Endothelial cell of umbilical vein (primary cell): ENCODE measurements around the gene PDLIM1. TPM values are rescaled to one million over a fixed set of nuclear protein-coding genes. Genes with fewer than 3 reads are reported as not detected.

Experiments
- BruUV-seq: library from RNA; stranded (reverse); fragments of 400-500 nt; replicated peaks from 2 replicates; lab custom pipeline; 2021; lab: Mats Ljungman, UMichigan
- CTCF ChIA-PET: fragments of 300-600, 350-600 bp; sonication (Branson Sonifier 250); formaldehyde crosslinking; loops from one replicate; lab custom pipeline; 2021; ENCODE audit warnings: antibody characterized with exemption, inconsistent platforms; lab: Charles Lee
- POLR2A ChIA-PET: fragments of 300-600, 350-600 bp; sonication (Branson Sonifier 250); formaldehyde crosslinking; loops from one replicate; lab custom pipeline; 2021; ENCODE audit warnings: antibody characterized with exemption, inconsistent platforms; lab: Charles Lee
- DNase-seq: peaks from one replicate; pipeline ENCODE4 v3.0.0-alpha.2; 2011; ENCODE audit warnings: low read depth, low spot score
- FAIRE-seq: peaks from 2 replicates; lab custom pipeline; 2011; peaks lifted over from hg19 to GRCh38; lab: Jason Lieb, UNC
- H2AFZ ChIP-seq: 2 replicates; pipeline ENCODE4 v1.6.0; 2012; ENCODE audit warnings: low read depth, low read length, control low read depth, inconsistent platforms
- H3K27ac ChIP-seq: 2 replicates; pipeline ENCODE4 v1.5.1; 2011; ENCODE audit warnings: low read depth, mild to moderate bottlenecking, control low read depth, low read length, moderate library complexity; ENCODE audit not compliant: insufficient read depth
- H3K27me3 ChIP-seq, 2 experiments: 2 replicates each; pipeline versions ENCODE4 v1.6.0 to v1.6.1; 2011; ENCODE audit warnings: low read length in 2 of 2, mixed read lengths in 1 of 2; ENCODE audit not compliant: control insufficient read depth in 2 of 2, insufficient read depth in 2 of 2
- H3K36me3 ChIP-seq, 2 experiments: 2 replicates in 1 of 2; 3 replicates in 1 of 2; pipeline ENCODE4 v1.5.1; 2011; ENCODE audit warnings: low read length in 2 of 2, mild to moderate bottlenecking in 1 of 2, moderate library complexity in 1 of 2; ENCODE audit not compliant: control insufficient read depth in 2 of 2, insufficient read depth in 2 of 2; ENCODE audit errors: extremely low read depth in 1 of 2
- H3K4me1 ChIP-seq: 3 replicates; pipeline ENCODE4 v1.5.1; 2011; ENCODE audit warnings: mild to moderate bottlenecking, low read length; ENCODE audit not compliant: control insufficient read depth, insufficient read depth; ENCODE audit errors: extremely low read depth
- H3K4me2 ChIP-seq: 2 replicates; pipeline ENCODE4 v1.6.1; 2011; ENCODE audit warnings: low read length, control low read depth, mixed read lengths; ENCODE audit not compliant: insufficient read depth
- H3K4me3 ChIP-seq, 3 experiments: fragments of 200-600 bp in 1 of 3; sonication (generic), shearing (Covaris generic) in 1 of 3; replicated peaks in 1 of 3; 2 replicates each; pipeline ENCODE4 v1.5.1; 2011 to 2016; ENCODE audit warnings: control low read depth in 3 of 3, low read length in 3 of 3, mild to moderate bottlenecking in 2 of 3, inconsistent platforms in 1 of 3, low read depth in 1 of 3, moderate library complexity in 1 of 3; ENCODE audit not compliant: insufficient read depth in 1 of 3
- H3K79me2 ChIP-seq: 2 replicates; pipeline ENCODE4 v1.6.0; 2012; ENCODE audit warnings: low read length, inconsistent platforms; ENCODE audit not compliant: control insufficient read depth, insufficient read depth
- H3K9ac ChIP-seq: replicated peaks from 2 replicates; pipeline ENCODE3; 2011; ENCODE audit warnings: low read length, control low read depth; ENCODE audit not compliant: insufficient read depth; ENCODE audit errors: extremely low read depth
- H3K9me1 ChIP-seq: replicated peaks from 3 replicates; pipeline ENCODE4 v1.6.0; 2011; ENCODE audit warnings: mild to moderate bottlenecking, low read length; ENCODE audit not compliant: control insufficient read depth, insufficient read depth; ENCODE audit errors: extremely low read depth
- H3K9me3 ChIP-seq: replicated peaks from 2 replicates; pipeline ENCODE4 v1.5.1; 2012; ENCODE audit warnings: low read length, inconsistent platforms; ENCODE audit not compliant: control insufficient read depth, insufficient read depth
- H4K20me1 ChIP-seq: replicated peaks from 2 replicates; pipeline ENCODE3; 2011; ENCODE audit warnings: mild to moderate bottlenecking, low read length; ENCODE audit not compliant: control insufficient read depth, insufficient read depth; ENCODE audit errors: extremely low read depth
- CTCF ChIP-seq, 2 donors: IDR thresholded peaks; 1 replicate in 1 of 2; 2 replicates in 1 of 2; pipeline ENCODE4 v1.5.1; 2011; ENCODE audit warnings: low read length in 2 of 2, mild to moderate bottlenecking in 2 of 2, moderate library complexity in 2 of 2, control low read depth in 1 of 2, inconsistent platforms in 1 of 2, low read depth in 1 of 2; ENCODE audit not compliant: insufficient read depth in 1 of 2; ENCODE audit errors: extremely low read depth in 1 of 2
- FOS ChIP-seq: IDR thresholded peaks from 2 replicates; pipeline ENCODE4 v1.6.1; 2011; ENCODE audit warnings: mild to moderate bottlenecking, low read length, moderate library complexity, borderline replicate concordance; ENCODE audit not compliant: insufficient read depth
- JUN ChIP-seq: IDR thresholded peaks from 2 replicates; pipeline ENCODE4 v1.6.1; 2011; ENCODE audit warnings: borderline replicate concordance, low read depth; ENCODE audit not compliant: insufficient read length, insufficient read depth
- MAX ChIP-seq: IDR thresholded peaks from 2 replicates; pipeline ENCODE4 v1.6.1; 2011; ENCODE audit not compliant: insufficient read depth, insufficient read length
- MYC ChIP-seq: IDR thresholded peaks from one replicate; pipeline ENCODE4 v1.6.1; 2011; ENCODE audit warnings: mild to moderate bottlenecking, low read depth, low read length
- POLR2A ChIP-seq: IDR thresholded peaks from 2 replicates; pipeline ENCODE4 v1.6.1; 2012; ENCODE audit warnings: low read depth, mild to moderate bottlenecking, control low read depth, low read length
- POLR2AphosphoS5 ChIP-seq: IDR thresholded peaks from 2 replicates; pipeline ENCODE4 v1.6.1; 2012; ENCODE audit warnings: low read depth, mild to moderate bottlenecking, control low read depth, low read length, moderate library complexity; ENCODE audit not compliant: insufficient read depth
- dilution Hi-C: fragments of 300-500 bp; cut with MboI; formaldehyde crosslinking; loops from one replicate; pipeline ENCODE4 v1.15.0; 2019; ENCODE audit warnings: low sequenced_read_pairs; ENCODE audit not compliant: extremely low pct_ligation_motif_present
- intact Hi-C: fragments of 100-400 bp; cut with micrococcal nuclease; formaldehyde crosslinking; loops from one replicate; pipeline ENCODE4 v1.10.0; 2022
- polyA plus RNA-seq, 4 experiments: library from polyadenylated mRNA; depleted of rRNA in 3 of 4; stranded (reverse) in 3 of 4; unstranded in 1 of 4; fragments of >200 nt; gene quantifications; 2 replicates each; pipeline versions ENCODE4 v1.2.1 to v1.2.3, GENCODE V29; 2011 to 2012; ENCODE audit warnings: missing spikeins in 1 of 4
- total RNA-seq: library from RNA; stranded (reverse); gene quantifications from 2 replicates; pipeline ENCODE4 v1.2.3, GENCODE V29; 2021

Gene PDLIM1
- total and polyA plus RNA-seq, 2 donors (not counting 3 experiments of a cell fraction or from before 2014, with no cell fraction given) = 91.1 to 122 TPM

GRCh38 chr10:95237376-95238170 is 53.2 kb downstream of the PDLIM1 start:
- Histone ChIP-seq H3K9me3 (no peaks in the 10 kb centered on the region), H3K4me2 (no peak overlapping the region), H2AFZ (no peak overlapping the region), H3K27ac (no peak overlapping the region), H3K36me3 (peaks cover 2 to 30% of the 10 kb centered on the region in 2 experiments), H3K4me3 (no peak overlapping the region), H3K4me1 (peaks cover 12% of the 10 kb centered on the region), H4K20me1 (no peaks in the 10 kb centered on the region), H3K27me3 (no peaks in the 10 kb centered on the region), H3K9me1 (no peaks in the 10 kb centered on the region), H3K79me2 (no peaks in the 10 kb centered on the region), H3K9ac (no peak overlapping the region)
- CTCF ChIA-PET = interaction anchor here (1.2 to 4.7 kb wide), 6 partner anchors 9 to 128 kb away, joined by 3 to 32 read pairs (median 6); no protein-coding TSS in a partner anchor
- POLR2A ChIA-PET = no interaction called here
- TSS peak; percentile 89 for BruUV-seq
- no peak for FAIRE-seq
- no peak for DNase-seq
- TF ChIP-seq JUN (no peak), MAX (no peak), FOS (no peak), POLR2AphosphoS5 (no peak), CTCF (IDR thresholded peaks at IDR 0.05; ENCODE audit: extremely low read depth in 1 of 2, insufficient read depth in 1 of 2, low read depth in 1 of 2, low read length in 2 of 2) (no peak), MYC (no peak), POLR2A (no peak)
- intact Hi-C loops = no loop called here
- dilution Hi-C loops = no loop called here
